Brain pericyte (primary cell): Measurements from ENCODE around the gene MCAT.

Source experiments
- DNase-seq: peaks from one replicate; pipeline ENCODE4 v3.0.0-alpha.2; 2012; ENCODE audit warnings: low read depth, low spot score

The MCAT gene

DNA sequence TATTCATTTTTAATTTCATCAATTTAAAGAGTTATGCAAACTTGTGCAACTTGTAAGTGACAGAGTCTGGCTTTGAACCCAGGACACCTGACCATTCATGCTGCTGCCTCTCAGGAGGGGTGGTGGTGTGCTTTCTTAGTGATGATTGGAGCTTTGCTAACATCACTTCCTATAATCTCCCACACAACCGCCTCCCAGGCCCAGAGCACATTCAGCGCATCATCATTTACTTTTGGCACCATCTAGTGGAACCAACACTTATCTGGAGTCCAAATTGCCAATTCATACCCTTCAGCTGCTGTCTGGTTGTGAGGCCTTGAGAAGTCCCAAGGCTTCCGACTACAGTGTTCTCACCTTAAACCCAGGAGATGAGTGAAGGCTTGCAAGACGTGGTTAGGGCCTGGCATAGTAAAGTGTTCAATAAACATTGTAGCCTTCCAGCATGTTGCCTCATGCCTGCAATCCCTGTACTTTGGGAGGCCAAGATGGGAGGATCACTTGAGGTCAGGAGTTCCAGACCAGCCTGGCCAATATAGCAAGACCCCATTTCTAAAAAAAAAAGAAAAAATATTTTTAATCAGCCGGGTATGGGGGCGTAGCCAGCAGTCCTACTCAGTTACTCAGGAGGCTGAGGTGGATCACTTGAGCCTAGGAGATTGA is 52.9 kb downstream of the MCAT start:
- DNase-seq = peak; percentile 64

DNA sequence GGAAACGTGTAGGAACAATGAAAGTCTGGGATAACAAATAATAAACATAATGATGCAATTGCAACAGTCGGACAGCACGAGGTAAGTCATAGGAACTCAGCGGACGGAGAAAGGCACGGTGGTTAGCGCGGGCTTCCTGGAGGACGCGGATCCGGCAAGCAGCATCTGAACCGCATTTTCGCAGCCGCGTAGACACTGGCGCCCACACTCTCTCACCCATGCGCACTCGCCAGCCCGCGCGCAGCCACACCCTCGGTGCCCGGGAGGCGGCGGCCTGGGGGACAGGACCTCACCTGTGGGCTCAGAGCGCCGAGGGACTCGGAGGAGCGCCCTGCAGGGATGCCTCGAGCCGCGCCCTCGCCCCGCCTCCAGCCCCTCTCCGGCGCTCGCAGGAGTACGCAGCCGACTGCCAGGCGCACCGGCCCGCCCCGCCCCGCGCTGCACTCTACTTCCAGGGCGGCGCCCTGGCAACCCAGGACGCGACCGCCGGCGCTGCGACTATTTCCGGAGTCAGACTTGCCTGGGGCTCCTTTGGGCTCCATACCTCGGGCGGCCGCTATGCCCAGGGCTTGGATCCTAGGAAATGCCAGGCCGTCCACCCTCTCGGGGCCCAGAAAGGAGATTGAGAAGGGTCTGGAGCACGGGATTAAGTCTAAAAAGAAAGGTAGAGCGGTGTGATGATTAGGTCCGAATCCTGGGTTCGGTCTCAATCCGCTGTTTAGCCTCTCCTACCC is 54.0 kb downstream of the MCAT start, which contains the start of gene TTLL1:
Gene TTLL1 (minus strand): TSS at position 408 of the 734 bp plus-strand sequence. CDS start 13,805 bp downstream, outside the sequence.
- DNase-seq = peak; percentile 42

DNA sequence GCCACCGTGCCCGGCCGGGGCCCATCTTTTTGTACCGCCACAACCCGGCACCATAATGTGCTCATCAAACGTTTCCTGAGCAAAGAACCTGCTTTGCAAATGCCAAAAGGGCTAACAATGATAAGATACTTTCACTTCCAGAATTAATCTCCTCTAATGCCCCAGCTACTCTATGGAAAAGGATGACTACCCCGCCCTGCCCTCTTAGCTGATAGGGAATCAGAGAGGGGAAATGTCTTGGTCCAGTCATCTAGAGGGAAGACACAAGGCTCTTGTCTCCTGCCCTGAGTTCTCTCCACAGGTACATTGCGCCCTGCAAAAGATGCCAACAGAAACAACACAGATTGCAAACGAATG is 54.6 kb downstream of the MCAT start:
- no peak for DNase-seq

DNA sequence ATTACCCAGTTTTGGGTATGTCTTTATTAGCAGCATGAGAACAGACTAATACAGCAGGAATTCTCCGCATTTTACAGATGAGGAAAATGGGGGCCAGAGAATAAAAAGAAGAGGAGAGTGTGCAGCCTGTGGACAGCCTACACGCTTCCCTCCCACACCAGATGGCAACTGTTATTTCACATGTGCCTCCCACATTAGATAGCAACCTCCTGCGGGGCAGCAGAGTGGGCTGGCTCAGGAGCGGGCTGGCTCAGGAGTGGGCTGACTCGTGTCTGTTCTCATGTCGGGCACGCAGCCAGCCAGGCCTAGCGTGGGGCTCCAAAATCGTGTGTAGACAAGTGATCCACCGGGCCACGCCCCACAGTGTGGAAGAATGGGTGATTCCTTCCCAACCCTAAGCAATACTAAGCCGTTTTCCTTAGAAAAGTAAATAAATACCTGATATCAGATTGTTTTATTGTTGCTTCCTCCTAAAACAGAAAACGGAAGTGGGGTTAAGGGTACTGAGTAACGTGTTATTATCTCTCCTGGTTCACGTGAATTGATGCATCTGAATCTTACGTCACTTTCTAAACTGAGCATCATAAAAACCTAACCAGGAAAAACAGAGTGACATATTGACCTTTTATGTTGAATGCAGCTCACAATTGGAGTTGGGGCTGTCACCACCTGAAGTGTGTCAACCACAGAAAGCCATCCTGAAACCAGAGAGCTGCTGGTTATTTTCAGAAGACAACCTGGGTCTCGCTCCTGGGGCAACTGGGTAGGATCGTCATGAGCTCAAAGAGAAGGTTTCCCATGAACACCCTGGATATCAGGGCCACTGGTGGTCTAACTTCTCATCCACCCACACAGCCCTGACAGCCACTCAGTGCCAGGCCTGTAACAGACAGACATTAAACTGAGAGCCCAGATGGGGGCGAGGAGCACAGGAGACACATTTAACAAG is 57.3 kb downstream of the MCAT start:
- DNase-seq = no peak
